ENCODE measurements around the gene CPT1B. TPM values are rescaled to one million over a fixed set of nuclear protein-coding genes. Genes with fewer than 3 reads are reported as not detected.
A peak's percentile ranks its signal among the peaks of the same experiment; 100 is the strongest.
"Not testable (repeated sequence)": the region's sequence is repeated elsewhere in the genome, so short reads cannot be mapped to it uniquely, and the experiment has no call there.

The CPT1B gene
- total RNA-seq, 1 donor from 2014 or later: 118 TPM

DNA sequence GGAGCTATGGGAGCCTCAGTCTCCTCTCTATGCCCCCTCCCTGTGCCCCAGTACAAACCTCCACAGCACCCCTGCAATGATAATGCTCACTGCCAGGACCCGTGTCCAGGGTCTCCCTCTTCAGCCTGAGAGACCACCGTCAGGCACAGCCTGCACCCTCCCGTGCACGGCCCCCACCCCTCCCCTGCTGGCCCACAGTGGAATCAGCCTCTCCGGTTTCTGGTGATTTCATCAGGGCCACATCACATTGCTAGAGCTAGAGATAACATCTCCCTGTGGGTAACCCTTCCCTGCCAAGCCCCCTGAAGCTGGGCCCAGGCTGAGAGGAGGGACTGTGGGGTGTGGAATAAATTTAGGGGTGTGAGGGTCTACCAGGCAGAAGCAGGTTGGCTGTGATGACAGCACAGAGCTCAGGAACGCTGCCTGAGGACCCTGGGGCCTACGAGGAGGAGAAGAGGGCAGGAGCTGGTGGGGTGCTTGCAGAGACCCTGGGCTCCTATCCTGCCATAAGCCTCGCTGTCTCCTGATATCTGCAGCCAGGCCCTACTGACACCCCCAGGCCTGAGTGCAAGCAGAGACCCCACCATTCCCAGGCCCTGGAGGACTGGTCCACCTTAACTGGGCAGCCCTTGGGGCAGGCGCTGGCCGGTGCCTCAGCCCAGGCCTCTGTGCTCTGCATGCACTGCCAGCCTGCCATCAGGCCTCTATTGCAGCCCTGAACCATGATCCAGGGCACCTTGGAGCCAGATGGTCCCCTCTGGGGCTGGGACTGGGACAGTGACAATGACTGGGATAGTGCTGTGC is 32.5 kb downstream of the CPT1B start, which contains the start of gene KLHDC7B:
Gene KLHDC7B, plus strand, starts transcription at position 378 of the 804 bp plus-strand sequence. Its CDS starts 345 bp downstream, at position 723.
- Mint-ChIP-seq H3K4me3 (ENCODE audit: unreplicated experiment) (no peak within 1 kb of the TSS), H3K9me3 (ENCODE audit: unreplicated experiment) (peaks cover 2% of the 10 kb centered on the region), H3K27ac (ENCODE audit: unreplicated experiment) (no peak within 1 kb of the TSS), H3K4me1 (ENCODE audit: low read depth, unreplicated experiment) (peaks cover 5% of the 10 kb centered on the region), H3K27me3 (ENCODE audit: unreplicated experiment) (peaks cover 6% of the 10 kb centered on the region), H3K36me3 (ENCODE audit: unreplicated experiment) (no peaks in the 10 kb centered on the region)
- TF ChIP-seq, protein P1, sequence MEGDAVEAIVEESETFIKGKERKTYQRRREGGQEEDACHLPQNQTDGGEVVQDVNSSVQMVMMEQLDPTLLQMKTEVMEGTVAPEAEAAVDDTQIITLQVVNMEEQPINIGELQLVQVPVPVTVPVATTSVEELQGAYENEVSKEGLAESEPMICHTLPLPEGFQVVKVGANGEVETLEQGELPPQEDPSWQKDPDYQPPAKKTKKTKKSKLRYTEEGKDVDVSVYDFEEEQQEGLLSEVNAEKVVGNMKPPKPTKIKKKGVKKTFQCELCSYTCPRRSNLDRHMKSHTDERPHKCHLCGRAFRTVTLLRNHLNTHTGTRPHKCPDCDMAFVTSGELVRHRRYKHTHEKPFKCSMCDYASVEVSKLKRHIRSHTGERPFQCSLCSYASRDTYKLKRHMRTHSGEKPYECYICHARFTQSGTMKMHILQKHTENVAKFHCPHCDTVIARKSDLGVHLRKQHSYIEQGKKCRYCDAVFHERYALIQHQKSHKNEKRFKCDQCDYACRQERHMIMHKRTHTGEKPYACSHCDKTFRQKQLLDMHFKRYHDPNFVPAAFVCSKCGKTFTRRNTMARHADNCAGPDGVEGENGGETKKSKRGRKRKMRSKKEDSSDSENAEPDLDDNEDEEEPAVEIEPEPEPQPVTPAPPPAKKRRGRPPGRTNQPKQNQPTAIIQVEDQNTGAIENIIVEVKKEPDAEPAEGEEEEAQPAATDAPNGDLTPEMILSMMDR (IDR thresholded peaks at IDR 0.05; ENCODE audit: partially characterized antibody, unreplicated experiment): no peak
- no peak for DNase-seq

DNA sequence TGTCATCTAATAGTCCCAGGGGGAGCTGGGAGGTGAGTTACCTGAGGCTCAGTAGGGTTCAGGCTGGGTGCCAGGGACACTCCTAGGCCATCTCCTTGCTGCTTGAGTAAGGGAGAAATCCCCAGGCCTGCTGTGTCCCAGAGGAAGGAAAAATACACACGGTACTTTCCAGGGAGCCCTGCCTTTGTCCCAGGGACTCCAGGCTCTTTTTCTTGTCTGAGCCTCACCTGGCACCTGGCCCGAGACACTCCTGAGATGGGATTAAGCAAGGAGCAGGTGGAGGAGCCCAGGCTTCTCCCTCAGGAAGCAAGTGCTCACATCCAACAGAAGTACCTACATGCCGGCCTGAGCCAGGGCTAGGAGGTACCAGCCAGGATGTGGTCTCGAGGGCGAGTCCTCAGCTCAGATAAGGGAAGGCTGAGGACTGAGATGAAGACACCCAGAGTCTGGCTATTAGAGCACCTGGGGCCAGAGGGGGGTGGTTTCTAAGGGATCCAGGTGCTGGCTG is 33.4 kb downstream of the CPT1B start:
- no peak for DNase-seq
- H3K27me3 Mint-ChIP-seq (ENCODE audit: unreplicated experiment): peaks cover 5% of the 10 kb centered on the region
- no peak overlapping the region for H3K4me3 Mint-ChIP-seq (ENCODE audit: unreplicated experiment)
- no peak overlapping the region for H3K27ac Mint-ChIP-seq (ENCODE audit: unreplicated experiment)
- TF ChIP-seq, protein P1 (IDR thresholded peaks at IDR 0.05; ENCODE audit: partially characterized antibody, unreplicated experiment): no peak
- H3K4me1 Mint-ChIP-seq (ENCODE audit: low read depth, unreplicated experiment): peaks cover 3% of the 10 kb centered on the region
- H3K9me3 Mint-ChIP-seq (ENCODE audit: unreplicated experiment): peaks cover 4% of the 10 kb centered on the region
- H3K36me3 Mint-ChIP-seq (ENCODE audit: unreplicated experiment): no peaks in the 10 kb centered on the region

DNA sequence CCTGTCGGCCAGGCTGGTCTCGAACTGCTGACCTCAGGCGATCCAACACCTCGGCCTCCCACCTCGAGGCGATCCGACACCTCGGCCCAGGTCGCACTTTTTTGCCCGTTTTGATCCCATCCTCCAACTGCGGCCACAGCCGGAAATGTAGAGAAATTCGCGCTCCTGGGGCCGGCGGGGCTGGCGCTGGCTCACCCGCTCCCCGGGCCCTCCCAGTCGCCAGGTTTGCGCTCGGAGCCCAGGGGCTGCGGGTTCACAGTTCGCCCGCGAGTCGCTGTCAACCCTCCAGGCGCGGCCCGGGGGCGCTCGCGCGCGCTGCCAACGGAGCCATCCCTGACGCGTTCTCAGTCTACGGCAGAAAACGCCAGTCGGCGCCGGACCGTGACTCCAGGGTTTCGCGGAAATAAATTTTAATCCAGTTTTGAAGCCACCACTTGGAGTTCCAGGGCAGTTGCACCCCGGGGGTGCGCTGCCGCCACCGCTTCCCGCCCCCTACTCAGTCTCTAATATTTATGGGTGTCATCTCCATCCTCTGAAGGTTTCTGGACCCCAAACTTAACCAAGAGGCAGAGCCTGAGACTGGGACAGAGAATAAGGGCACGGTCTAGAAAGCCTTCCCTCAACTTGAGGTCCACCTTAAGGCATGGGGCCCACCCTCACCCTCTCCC is 34.0 kb downstream of the CPT1B start:
- Mint-ChIP-seq H3K27me3 (ENCODE audit: unreplicated experiment) (peaks cover 5% of the 10 kb centered on the region), H3K4me3 (ENCODE audit: unreplicated experiment) (no peak overlapping the region), H3K36me3 (ENCODE audit: unreplicated experiment) (no peaks in the 10 kb centered on the region), H3K4me1 (ENCODE audit: low read depth, unreplicated experiment) (peaks cover 3% of the 10 kb centered on the region), H3K27ac (ENCODE audit: unreplicated experiment) (no peak overlapping the region), H3K9me3 (ENCODE audit: unreplicated experiment) (peaks cover 4% of the 10 kb centered on the region)
- DNase-seq: peak; percentile 88
- TF ChIP-seq, protein P1 (IDR thresholded peaks at IDR 0.05; ENCODE audit: partially characterized antibody, unreplicated experiment): peak; percentile 37

DNA sequence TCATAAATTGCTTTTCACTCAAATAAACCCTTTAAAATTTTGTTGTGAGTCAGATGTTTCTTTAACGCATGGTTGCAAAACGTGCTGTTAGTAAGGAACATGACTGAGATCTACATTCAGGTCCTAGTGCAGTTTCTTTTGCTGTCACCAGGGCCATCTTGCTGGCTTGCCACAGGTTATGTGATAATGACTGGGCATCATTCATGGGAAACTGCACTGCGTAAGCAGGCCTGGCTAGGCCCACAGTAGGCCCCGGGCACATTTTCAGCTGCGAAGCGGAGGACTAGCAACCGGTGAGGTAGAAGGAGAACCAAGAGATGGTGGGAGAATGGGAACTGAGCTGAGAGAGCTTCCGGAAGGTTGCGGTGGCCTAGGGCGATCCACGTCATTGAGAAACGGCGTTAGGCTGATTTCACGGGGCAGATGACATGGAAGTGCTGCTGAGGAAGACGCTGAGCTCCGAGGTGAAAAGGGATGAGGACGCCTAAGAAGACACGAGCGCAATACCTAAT is 35.8 kb downstream of the CPT1B start:
- H3K36me3 Mint-ChIP-seq (ENCODE audit: unreplicated experiment): no peaks in the 10 kb centered on the region
- peaks cover 5% of the 10 kb centered on the region for H3K27me3 Mint-ChIP-seq (ENCODE audit: unreplicated experiment)
- DNase-seq: no peak
- no peak overlapping the region for H3K27ac Mint-ChIP-seq (ENCODE audit: unreplicated experiment)
- H3K4me3 Mint-ChIP-seq (ENCODE audit: unreplicated experiment): no peak overlapping the region
- peaks cover 3% of the 10 kb centered on the region for H3K4me1 Mint-ChIP-seq (ENCODE audit: low read depth, unreplicated experiment)
- peaks cover 4% of the 10 kb centered on the region for H3K9me3 Mint-ChIP-seq (ENCODE audit: unreplicated experiment)
- TF ChIP-seq, protein P1 (IDR thresholded peaks at IDR 0.05; ENCODE audit: partially characterized antibody, unreplicated experiment): no peak

DNA sequence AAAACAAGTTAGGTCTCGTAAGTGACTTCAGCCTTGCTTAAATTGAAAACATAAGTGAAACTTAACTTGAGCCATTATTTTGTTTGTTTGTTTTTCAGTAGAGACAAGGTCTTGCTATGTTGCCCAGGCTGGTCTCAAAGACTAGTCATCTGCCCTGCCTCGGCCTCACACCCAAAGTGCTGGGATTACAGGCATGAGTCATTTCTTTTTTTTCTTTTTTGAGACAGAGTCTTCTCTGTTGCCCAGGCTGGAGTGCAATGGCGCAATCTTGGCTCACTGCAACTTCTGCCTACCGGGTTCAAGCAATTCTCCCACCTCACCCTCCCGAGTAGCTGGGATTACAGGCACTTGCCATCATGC is 36.6 kb downstream of the CPT1B start:
- not testable (repeated sequence) for H3K9me3 Mint-ChIP-seq (ENCODE audit: unreplicated experiment); H3K4me3 Mint-ChIP-seq (ENCODE audit: unreplicated experiment); H3K27ac Mint-ChIP-seq (ENCODE audit: unreplicated experiment); H3K27me3 Mint-ChIP-seq (ENCODE audit: unreplicated experiment); H3K4me1 Mint-ChIP-seq (ENCODE audit: low read depth, unreplicated experiment); DNase-seq; H3K36me3 Mint-ChIP-seq (ENCODE audit: unreplicated experiment)

Measured in glutamatergic neuron (in vitro differentiated cells).